Natural killer cell (primary cell): Measurements from ENCODE around the gene MARCO. TPM values are rescaled to one million over a fixed set of nuclear protein-coding genes. Genes with fewer than 3 reads are reported as not detected.

Source experiments
- ATAC-seq, 3 donors: fragments of 150-1000 bp in 2 of 3; fragments of 200-7000 bp in 1 of 3; cut with Tn5 transposase; 1 replicate in 1 of 3; 2 replicates in 2 of 3; pipeline ENCODE4 v1.10.0; 2021; ENCODE audit warnings: mild to moderate bottlenecking in 2 of 3, moderate library complexity in 2 of 3
- DNase-seq, 2 donors: peaks; one replicate each; pipeline versions ENCODE4 v3.0.0 to v3.0.0-alpha.2; 2013 to 2021; ENCODE audit warnings: mixed read lengths in 1 of 2
- H3K27ac ChIP-seq: one replicate; pipeline ENCODE4 v1.5.1; 2013; ENCODE audit warnings: mild to moderate bottlenecking, low read length
- H3K27me3 ChIP-seq: one replicate; pipeline ENCODE4 v1.6.1; 2013; ENCODE audit warnings: low read length; ENCODE audit not compliant: control insufficient read depth, insufficient read depth
- H3K36me3 ChIP-seq: one replicate; pipeline ENCODE4 v1.6.1; 2013; ENCODE audit warnings: low read length; ENCODE audit not compliant: control insufficient read depth, insufficient read depth
- H3K4me1 ChIP-seq: one replicate; pipeline ENCODE4 v1.6.1; 2013; ENCODE audit warnings: low read length; ENCODE audit not compliant: control insufficient read depth, insufficient read depth
- H3K4me3 ChIP-seq: one replicate; pipeline ENCODE4 v1.5.1; 2013; ENCODE audit warnings: low read length
- H3K9me3 ChIP-seq: one replicate; pipeline ENCODE4 v1.6.1; 2013; ENCODE audit warnings: low read length; ENCODE audit not compliant: control insufficient read depth, insufficient read depth
- H3K27ac Mint-ChIP-seq, 2 donors: one replicate each; pipeline ENCODE4 v1.8.0; 2022; ENCODE audit warnings: mild to moderate bottlenecking in 2 of 2, mixed read lengths in 2 of 2, moderate library complexity in 1 of 2
- H3K27me3 Mint-ChIP-seq, 2 donors: one replicate each; pipeline ENCODE4 v1.8.0; 2022; ENCODE audit warnings: low read depth in 2 of 2, mixed read lengths in 2 of 2
- H3K36me3 Mint-ChIP-seq: one replicate; pipeline ENCODE4 v1.8.0; 2022; ENCODE audit warnings: mixed read lengths
- H3K4me1 Mint-ChIP-seq, 2 donors: one replicate each; pipeline ENCODE4 v1.8.0; 2022; ENCODE audit warnings: mixed read lengths in 2 of 2
- H3K4me3 Mint-ChIP-seq: one replicate; pipeline ENCODE4 v1.8.0; 2022; ENCODE audit warnings: mild to moderate bottlenecking, moderate library complexity, mixed read lengths
- H3K9me3 Mint-ChIP-seq, 2 donors: one replicate each; pipeline ENCODE4 v1.8.0; 2022; ENCODE audit warnings: mixed read lengths in 2 of 2
- WGBS: methylation state at CpG from one replicate; pipeline ENCODE4 v1.1.7; 2013; ENCODE audit warnings: missing lambda C conversion rate; ENCODE audit not compliant: insufficient coverage; 5-methylcytosine and 5-hydroxymethylcytosine counted together
- intact Hi-C: fragments of 100-400 bp; cut with micrococcal nuclease; formaldehyde crosslinking; loops from one replicate; pipeline ENCODE4 v1.14.2; 2022
- total RNA-seq, 4 donors: library from RNA; stranded (reverse); fragments of 120-200 nt in 1 of 4; gene quantifications; one replicate each; pipeline versions ENCODE4 v1.2.3 to v1.2.4, GENCODE V29; 2013 to 2022
- TF ChIP-seq, protein P1 (sequence below): fragments of 200-600 bp; IDR thresholded peaks from one replicate; pipeline ENCODE4 v1.8.0; 2022; ENCODE audit warnings: antibody characterized with exemption

The MARCO gene
- total RNA-seq, 3 donors from 2014 or later (not counting 1 experiment from before 2014, with no cell fraction given), result 0.38 to 0.75 TPM; not detected in 1

DNA sequence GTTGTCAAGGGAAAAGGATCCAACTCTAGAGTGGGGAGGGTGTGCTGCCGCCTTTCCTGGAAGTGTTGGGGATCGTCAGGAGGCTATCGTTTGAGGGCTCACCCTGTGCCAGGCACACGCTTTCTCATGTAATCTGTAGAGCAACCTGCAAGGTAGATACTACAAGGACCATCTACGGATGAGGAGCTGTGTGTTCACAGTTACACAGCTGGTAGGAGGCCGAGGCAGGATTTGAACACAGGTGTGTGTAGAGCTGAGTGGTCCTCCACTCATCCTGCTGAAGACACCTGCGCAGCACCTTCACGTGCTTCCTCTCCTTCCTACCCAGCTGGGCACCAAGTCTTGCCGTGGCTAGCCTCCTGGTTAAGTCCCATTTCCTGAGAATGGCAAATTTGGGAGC is 68.3 kb downstream of the MARCO start:
- intact Hi-C loops, result no loop called here
- Histone ChIP-seq H3K27ac (no peak overlapping the region), H3K4me3 (no peak overlapping the region), H3K9me3 (no peaks in the 10 kb centered on the region), H3K27me3 (peaks cover 5% of the 10 kb centered on the region), H3K36me3 (no peaks in the 10 kb centered on the region), H3K4me1 (no peaks in the 10 kb centered on the region)
- TF ChIP-seq, protein P1, sequence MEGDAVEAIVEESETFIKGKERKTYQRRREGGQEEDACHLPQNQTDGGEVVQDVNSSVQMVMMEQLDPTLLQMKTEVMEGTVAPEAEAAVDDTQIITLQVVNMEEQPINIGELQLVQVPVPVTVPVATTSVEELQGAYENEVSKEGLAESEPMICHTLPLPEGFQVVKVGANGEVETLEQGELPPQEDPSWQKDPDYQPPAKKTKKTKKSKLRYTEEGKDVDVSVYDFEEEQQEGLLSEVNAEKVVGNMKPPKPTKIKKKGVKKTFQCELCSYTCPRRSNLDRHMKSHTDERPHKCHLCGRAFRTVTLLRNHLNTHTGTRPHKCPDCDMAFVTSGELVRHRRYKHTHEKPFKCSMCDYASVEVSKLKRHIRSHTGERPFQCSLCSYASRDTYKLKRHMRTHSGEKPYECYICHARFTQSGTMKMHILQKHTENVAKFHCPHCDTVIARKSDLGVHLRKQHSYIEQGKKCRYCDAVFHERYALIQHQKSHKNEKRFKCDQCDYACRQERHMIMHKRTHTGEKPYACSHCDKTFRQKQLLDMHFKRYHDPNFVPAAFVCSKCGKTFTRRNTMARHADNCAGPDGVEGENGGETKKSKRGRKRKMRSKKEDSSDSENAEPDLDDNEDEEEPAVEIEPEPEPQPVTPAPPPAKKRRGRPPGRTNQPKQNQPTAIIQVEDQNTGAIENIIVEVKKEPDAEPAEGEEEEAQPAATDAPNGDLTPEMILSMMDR, result no peak
- Mint-ChIP-seq H3K27ac (no peak overlapping the region), H3K4me1 (peaks cover 0 to 5% of the 10 kb centered on the region in 2 donors), H3K4me3 (no peak overlapping the region), H3K9me3 (no peaks in the 10 kb centered on the region), H3K36me3 (no peaks in the 10 kb centered on the region), H3K27me3 (peaks cover 22 to 24% of the 10 kb centered on the region in 2 donors)
- no peak for ATAC-seq
- 80% methylated on average over 9 of the region's 9 CpGs for WGBS
- no peak for DNase-seq

DNA sequence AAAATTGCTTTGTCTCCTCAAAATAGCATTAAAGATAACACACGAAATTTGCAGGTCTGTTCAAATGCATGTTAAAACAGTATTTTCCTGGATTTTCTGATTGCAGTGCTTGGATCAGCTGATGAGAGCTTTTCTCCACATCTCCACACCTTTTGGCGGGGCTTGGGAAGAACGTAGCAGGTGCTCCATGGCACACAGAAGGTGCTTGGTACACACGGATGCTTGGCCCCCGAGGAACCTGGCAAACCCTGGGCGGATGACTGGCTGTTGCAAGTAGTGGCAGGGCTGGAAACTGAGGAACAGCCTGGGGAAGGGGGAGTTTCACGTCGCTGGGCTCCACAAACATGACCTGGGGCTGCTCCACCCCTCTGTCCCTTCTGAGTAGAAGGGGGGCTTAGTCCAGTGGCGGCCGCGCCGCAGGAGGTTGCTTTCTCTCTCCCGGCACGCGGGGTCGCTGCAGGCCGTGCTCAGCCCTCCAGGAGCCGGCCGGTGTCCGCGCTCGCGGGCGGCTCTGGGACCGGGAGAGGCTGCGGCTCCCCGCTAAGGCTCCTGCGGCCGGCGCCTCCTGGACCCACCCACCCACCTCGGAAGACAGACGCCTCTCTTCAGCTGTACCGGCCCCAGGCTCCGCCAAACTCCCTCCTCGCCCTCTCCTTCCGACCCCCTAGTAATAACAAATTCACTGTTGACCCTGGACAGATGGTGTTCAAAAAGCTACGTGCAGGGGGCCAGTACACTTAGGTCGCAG is 69.3 kb downstream of the MARCO start:
- Histone ChIP-seq H3K36me3 (no peaks in the 10 kb centered on the region), H3K4me1 (no peaks in the 10 kb centered on the region), H3K9me3 (no peaks in the 10 kb centered on the region), H3K27ac (no peak overlapping the region), H3K27me3 (peaks cover 5% of the 10 kb centered on the region), H3K4me3 (no peak overlapping the region)
- peaks cover 23 to 27% of the 10 kb centered on the region in 2 donors for H3K27me3 Mint-ChIP-seq
- no peaks in the 10 kb centered on the region for H3K36me3 Mint-ChIP-seq
- peaks cover 0 to 5% of the 10 kb centered on the region in 2 donors for H3K4me1 Mint-ChIP-seq
- H3K4me3 Mint-ChIP-seq, result no peak overlapping the region
- DNase-seq, result no peak
- ATAC-seq, result peak in 2 of 3 donors; percentile 35 to 44
- TF ChIP-seq, protein P1, result no peak
- intact Hi-C loops, result no loop called here
- H3K9me3 Mint-ChIP-seq, result no peaks in the 10 kb centered on the region
- no peak overlapping the region for H3K27ac Mint-ChIP-seq
- 13% methylated on average over 38 of the region's 38 CpGs for WGBS

DNA sequence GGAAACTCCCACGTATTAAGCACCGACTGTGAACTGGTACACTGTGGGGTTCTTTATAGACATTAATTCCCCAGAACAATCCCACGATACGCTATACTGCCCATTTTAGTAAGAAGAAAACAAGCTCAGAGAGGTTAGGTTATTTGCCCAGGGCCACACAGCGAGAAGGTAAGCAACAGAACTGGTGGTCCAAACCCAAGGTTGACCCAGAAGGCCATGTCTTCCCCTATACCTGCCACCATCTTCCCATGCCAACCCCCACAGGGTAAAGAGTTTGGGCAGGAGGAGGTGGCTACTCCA is 69.9 kb downstream of the MARCO start:
- Histone ChIP-seq H3K9me3 (no peaks in the 10 kb centered on the region), H3K4me3 (no peak overlapping the region), H3K27me3 (peaks cover 5% of the 10 kb centered on the region), H3K27ac (no peak overlapping the region), H3K36me3 (no peaks in the 10 kb centered on the region), H3K4me1 (no peaks in the 10 kb centered on the region)
- no peak overlapping the region for H3K4me3 Mint-ChIP-seq
- peaks cover 0 to 5% of the 10 kb centered on the region in 2 donors for H3K4me1 Mint-ChIP-seq
- intact Hi-C loops, result no loop called here
- no peak for DNase-seq
- TF ChIP-seq, protein P1, result no peak
- no peak for ATAC-seq
- H3K9me3 Mint-ChIP-seq, result no peaks in the 10 kb centered on the region
- H3K36me3 Mint-ChIP-seq, result no peaks in the 10 kb centered on the region
- WGBS, result 63% methylated on average over 5 of the region's 5 CpGs
- H3K27me3 Mint-ChIP-seq, result peaks cover 25 to 32% of the 10 kb centered on the region in 2 donors
- H3K27ac Mint-ChIP-seq, result no peak overlapping the region
